DMS 273 (cell line): ENCODE measurements around the gene CACNA1E.

Experiments used
- DNase-seq: peaks from one replicate; lab custom pipeline; 2025; ENCODE audit not compliant: unreplicated experiment; lab: John Stamatoyannopoulos, UW

Gene CACNA1E

DNA sequence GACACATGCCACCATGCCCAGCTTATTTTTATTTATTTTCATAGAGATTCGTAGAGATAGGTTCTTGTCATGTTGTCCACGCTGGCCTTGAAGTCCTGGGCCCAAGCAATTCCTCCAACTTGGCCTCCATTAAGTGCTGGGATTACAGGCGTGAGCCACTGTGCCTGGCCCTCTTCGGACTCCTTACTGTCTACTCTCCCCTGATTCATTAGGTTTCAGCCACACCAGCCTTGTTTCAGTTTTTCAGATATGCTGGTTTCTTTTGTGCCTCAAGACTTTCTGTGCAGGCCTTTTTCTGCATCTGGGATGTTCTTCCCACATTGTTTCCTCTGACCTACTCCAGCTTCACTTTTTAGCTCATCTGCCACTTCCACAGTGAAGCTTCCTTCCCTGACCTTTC, 85.4 kb downstream of the CACNA1E start:
- no peak for DNase-seq

DNA sequence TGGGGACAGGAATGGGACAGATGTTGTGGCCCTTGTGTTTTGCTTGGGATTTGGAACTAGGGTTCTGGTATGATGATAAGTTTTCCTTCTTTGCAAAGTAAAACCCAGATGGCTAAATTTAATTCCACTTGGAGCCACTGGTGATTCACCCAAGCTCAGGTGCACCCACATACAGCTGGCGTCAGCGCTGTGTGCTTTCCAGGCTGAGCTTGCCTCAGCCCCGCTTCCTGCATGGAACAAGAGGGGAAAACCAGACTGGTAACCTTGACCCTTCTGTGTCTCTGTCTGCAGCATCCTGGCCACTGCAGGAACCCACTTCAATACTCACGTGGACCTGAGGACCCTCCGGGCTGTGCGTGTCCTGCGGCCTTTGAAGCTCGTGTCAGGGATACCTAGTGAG, 94.2 kb downstream of the CACNA1E start:
- no peak for DNase-seq

DNA sequence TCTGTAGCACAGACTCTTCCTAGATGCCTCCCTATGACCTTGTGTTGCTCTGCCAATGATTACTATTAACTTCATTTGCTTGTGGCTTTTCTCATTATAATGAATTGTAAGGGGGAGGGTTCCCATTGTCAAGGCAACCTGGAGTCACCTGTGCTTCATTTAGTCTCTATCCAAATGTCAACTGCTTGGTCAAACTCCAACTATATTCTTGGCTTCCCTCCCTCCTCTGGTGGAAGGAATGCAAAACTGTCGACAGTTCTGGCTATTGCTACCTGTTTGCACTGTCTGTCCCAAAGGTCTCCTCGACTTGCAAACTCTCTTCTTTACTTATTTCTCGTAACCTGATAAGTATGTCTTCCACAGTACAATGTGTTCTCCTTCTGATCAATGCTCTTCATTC, 100.3 kb downstream of the CACNA1E start:
- peak; percentile 3 for DNase-seq

DNA sequence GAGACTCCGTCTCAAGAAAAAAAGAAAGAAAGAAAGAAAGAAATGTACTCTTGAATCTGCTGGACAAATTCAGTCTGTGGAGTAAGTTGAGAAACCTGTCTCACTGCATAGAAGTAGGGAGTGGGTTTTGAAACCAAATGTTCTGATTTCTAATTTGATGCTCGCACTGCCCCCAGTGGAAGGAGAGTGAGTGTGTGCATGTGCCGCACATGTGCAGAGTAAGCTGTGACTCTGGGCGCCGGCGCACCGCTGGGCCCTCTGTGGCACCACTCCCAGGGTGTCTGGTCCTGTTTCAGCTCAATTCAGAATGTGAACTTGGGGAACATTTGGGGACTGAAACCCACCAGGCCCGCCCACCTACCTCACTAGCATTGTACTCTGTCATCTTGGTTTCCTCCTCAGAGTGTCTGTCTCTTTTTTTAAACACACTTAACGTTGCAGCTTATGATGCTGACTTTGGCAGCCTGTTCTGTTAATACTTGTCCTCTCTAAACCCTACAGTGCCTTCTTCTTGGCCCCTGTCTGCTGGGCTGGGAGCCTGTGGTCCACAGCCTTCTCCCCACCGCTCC, 104.6 kb downstream of the CACNA1E start:
- peak; percentile 9 for DNase-seq

DNA sequence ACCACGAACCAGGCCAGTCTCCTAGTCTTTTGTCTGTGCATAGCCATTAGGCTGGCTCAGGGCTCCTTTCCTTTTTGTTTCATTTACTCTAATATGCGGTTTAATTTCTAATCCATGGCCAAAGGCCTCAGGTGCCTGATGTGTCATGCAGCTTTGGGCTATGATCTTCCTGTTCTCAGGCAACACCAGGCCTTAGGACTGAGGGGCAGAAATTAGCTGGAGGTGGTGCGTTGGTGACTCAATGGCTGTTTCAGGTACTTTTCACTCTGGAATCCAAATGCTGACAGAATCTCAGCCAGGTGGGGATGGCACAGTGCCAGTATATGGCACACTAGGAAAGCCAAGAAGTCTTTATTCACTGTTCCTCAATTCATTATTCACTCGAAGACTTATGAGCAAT, 105.3 kb downstream of the CACNA1E start:
- no peak for DNase-seq

DNA sequence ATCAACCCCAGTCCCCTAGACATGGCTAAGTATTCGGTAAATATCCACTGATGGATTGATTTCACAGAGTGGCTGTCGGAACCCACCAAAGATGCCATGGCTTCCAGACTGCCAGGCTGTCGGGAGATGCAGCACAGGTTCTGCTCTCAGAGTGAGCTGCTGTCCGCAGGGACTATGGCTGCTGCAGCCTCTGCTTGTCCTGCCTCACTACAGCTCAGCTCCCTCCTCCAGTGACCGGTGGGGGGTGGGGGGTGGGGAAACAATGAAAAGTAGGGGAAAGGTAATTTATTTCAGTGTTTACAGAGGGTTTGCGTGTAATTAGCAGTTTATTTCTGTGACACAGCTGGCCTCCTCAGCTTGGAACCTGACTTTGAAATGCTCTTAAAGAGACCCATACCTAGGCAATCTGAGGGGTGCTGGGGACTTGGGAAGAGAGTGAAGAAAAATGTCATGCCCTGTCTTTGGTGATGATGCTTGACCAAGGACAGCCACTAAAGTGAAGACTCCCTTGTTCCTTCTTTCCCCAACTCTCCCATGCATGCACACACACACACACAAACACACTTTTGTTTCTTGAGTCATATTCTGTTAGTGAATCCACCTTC, 109.0 kb downstream of the CACNA1E start:
- DNase-seq: no peak

DNA sequence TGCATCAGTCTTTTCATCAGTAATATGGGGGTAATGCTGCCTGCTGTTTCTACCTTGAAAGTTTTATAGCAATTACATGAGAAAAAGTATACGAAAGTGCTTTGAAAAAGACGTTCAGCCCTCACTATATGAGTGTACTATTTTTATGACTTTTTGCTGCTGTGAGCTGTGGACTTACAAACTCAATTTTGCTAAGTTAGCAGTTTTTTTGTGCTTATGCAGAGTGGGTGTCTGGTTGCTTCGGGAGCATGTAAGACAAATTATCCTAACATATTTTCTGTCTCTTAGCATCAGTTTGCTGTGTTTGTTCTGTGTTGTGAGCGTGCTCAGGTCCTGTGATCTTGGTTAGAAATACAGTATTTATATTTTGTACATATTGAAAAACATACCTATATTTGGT, 109.7 kb downstream of the CACNA1E start:
- no peak for DNase-seq

DNA sequence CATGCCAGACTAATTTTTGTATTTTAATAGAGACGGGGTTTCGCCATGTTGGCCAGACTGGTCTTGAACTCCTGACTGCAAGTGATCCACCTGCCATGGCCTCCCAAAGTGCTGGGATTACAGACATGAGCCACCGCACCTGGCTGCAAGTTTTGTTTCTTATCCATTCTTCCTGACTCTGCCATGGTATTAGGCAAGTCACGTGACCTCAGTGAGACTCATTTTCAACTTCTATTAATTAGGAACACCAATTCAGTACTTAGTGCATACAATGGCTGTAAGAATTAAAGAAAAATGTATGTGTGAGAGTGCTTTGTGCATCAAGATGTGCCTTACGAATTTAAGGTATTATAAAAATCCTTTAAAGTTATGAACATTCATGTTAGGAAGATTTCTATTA, 111.2 kb downstream of the CACNA1E start:
- DNase-seq: no peak

DNA sequence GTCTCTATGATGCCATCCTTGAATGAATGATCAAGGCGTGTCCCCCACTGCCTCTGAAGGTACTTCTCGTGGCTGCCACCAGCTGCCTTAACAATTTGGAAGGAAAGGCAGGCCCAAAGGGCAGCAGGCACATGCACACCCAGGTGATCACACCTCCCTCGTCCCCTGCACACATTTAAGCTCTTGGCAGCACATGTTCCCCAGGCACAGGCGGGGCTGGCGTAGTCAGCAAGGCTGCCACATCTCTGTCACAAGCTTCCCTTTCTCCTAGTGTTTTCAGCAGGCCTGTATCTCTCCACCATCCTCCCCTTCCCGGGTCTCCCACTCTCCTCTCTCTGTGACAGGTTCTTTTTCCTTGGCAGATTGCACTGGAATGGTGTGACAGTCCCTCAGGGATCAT, 111.9 kb downstream of the CACNA1E start:
- DNase-seq: no peak

DNA sequence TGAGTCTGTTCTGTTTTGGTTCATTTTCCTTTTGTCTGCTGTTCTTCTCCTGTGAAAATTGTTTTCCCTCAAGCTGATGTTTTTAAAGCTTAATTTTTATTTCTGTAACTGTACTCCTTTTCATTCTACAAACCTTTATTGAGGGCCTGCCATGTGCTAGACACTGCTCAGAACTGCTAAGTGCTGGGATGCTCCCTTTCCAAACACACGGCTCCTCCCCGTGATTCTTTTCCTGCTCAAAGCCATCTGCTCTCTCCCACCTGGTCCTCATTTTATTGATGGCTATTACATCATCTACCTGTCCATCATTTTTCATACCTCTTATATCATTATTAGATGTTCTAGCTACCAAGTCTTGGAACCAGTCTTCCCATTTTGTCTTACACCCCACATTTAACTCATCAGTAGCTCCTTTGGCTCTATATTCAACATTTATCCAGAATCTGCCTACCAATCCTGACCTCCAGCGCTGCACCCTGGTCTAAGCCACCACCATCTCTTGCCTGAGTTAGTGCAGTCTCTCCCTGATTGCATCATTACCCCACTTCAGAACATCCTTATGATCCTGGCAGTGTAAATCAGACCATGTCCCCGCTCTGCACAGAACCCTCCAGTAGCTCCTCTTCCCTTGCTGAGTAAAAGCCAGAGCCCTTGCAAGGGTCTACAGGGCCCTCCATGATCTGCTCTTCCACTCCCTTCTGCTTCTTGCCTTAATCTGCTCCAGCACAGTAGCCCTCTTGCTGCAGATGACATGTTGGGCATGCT, 118.1 kb downstream of the CACNA1E start:
- DNase-seq: no peak

DNA sequence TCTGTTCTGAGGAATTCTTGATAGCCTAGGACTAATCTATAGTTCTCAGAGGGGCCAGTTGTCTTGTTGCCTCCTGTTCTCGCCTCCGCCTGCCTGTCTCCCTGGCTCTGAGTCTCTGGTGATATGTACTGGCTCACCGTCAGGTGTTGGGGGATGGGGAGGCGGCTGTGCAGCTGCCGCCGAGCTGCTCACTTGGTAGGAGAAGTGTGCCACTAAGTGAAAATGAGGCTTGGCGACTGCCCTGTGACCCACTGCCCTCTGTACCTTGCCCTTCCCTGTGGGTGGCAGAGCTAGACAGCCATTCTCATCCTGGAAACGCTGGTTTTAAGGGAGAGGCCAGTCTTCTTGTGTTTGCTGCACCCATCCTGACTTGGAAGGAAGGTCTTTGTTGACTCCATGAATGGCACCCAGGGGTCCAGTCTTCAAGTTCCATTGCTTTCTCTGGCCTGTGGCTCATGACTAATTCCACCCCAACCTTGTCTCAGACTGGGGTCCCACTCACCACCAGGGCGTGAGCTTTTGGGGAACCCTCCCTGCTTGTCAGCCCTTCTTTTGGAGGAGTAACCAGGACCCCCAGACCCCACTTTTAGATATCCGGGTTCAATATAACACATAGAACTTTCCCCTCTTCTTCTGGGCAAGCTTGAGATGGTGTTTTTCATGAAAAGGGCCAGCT, 120.6 kb downstream of the CACNA1E start:
- no peak for DNase-seq

DNA sequence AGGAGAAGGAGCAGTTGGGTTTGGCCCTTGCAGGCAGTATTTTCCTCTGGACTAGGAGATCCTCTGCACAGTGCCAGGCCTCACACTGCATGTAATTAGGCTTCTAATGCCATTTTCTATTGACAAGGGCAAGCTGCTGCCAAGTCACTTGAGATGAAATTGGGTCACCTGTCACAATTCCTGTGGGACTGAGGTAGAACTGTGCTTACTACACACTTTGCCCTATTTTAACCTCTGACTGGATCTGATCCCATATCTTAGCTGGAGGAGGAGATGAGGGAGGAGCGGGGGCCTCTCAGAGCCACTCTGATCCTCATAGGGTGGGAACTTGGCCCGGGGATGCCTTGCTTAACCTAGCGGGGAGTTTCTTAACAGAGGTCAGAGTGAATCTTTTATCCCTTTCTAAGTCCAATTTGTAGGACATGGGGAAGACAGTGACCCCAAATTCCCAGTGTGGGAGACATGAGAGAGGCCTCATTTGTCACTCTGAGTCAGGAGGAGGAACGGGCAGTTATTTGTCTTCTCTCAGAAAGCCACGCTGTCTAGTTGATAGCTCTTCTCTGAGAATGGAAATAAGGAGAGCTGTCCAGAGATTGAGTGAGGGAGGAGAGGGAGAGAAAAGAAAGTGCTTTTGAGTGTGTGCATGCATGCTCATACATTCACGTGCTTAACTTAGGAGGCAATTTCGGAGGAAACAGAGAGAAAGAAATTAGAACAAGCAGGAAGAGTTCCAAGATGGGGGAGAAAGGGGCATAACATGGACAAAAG, 121.3 kb downstream of the CACNA1E start:
- DNase-seq: no peak

DNA sequence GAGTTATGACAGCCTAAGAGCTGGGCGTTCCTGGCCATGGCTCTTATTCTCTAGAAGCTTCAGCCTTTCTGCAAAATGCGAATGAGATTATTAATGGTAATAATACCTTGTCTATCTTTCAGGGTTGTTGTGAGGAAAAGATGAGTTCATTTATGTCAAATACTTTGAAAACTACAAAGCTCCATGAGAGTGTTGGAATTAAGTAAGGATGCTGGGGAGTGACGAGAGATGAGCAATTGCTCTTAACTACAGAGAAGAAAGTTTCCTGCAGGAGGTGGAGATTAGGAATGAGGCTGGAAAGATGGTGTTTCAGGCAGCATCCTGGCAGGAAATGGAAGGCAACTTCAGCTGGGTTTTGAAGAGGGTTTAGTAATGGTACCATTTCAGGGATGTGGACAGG, 124.2 kb downstream of the CACNA1E start:
- no peak for DNase-seq

DNA sequence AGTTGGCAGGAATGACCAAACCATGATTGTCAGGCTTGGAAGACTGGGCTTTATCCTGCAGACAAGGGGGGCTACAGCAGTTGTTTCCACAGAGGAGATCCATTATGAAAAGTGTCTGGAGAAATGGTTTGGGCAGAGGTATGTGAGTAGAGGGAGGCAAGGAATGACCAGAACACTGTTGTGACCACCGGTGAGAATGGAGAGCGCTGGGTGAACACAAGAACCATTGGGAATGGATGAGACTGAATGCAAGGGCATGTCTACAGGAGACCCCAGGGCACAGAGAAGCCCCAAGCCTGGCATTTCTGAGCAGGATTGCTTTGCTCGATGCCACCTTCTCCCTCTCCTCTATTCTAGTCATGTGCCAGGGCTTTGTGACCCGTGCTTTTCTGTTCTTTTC, 125.1 kb downstream of the CACNA1E start:
- DNase-seq: no peak

DNA sequence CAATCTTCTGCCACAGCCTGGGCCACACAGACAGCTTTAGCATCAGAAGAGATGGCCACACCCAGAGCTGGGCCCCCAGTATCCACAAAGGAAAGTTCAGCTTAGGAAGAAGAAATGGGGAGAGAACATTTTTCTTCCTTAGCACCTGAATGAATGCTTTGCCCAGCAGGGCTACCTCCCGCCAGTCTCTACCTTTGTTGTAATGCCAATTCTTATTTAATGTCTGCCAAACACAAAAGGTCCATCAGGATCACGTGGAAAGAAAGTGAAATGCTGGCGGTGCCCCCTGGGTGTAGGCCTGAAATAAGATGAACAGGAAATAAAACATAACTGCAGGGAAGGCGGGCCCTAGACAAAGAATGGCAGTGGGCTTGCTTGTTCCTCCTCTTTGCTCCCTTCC, 125.6 kb downstream of the CACNA1E start:
- no peak for DNase-seq

DNA sequence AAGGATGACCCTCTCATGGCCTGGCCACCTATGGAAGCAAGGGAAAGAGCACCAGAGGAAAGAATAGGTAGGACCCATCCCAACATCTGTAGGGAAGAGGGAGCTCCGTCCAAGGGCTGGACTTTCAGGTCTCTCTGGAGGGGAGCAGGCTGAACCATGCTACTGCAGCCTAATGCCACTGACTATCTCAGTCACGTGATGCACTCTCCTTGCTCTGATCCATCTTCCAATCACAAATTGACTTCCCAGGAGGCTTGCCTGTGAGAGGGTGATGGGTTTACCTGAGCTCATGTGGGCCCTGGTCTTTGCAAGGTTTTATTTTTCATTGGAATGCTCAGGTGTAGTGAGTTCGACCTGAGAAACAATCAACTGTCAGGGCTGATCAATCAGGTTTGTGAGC, 128.8 kb downstream of the CACNA1E start:
- no peak for DNase-seq

DNA sequence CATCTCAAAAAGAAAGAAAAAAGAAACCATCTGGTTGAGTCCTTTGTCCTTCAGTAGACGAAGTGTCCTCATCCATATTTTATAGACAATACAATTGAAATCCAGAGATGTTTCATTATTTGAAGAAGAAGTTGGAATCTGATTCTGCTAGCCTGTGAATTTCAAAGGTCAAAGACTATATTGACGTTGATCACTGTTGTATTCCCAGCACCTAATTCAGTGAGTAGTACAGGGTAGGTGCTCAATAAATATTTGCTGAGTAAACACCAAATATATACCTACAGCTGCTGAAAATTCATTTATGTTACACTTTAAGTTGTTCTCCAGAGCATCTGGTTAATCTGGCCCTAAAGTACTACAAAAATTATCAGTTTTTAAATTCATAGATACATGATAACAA, 135.2 kb downstream of the CACNA1E start:
- DNase-seq: no peak

DNA sequence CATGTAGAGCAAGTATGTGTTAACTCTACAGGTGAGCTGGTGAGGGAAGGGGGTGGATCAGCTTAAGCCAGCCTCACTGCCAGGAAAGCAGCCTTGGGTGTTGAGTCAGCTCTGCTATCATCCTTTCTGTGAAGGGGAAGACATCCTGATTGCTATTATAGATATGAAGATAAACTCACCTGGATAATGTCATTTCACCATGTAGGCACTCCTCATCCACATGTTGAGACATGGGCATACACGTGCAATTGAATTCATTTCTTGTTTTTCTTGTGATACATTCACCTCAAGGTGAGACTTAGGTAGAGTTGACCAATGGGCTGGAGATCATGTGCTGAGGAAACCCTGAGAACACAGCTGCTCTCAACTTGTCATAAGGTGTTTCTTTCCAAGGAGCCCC, 136.9 kb downstream of the CACNA1E start:
- no peak for DNase-seq

DNA sequence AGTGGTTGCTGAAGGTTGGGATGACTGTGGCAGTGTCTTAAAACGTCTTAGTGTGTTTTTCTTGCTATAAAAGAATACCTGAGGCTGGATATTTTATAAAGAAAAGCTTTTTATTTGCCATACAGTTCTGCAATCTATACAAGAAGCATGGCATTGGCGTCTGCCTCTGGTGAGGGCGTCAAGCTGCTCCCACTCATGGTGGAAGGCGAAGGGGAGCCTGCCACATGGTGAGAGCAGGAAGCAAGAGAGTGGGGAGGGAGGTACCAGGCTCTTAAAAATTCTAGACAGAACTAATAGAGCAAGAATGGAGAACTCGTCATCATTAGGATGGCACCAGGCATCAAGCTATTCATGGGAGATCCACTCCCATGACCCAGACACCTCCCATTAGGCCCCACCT, 140.5 kb downstream of the CACNA1E start:
- DNase-seq: no peak

DNA sequence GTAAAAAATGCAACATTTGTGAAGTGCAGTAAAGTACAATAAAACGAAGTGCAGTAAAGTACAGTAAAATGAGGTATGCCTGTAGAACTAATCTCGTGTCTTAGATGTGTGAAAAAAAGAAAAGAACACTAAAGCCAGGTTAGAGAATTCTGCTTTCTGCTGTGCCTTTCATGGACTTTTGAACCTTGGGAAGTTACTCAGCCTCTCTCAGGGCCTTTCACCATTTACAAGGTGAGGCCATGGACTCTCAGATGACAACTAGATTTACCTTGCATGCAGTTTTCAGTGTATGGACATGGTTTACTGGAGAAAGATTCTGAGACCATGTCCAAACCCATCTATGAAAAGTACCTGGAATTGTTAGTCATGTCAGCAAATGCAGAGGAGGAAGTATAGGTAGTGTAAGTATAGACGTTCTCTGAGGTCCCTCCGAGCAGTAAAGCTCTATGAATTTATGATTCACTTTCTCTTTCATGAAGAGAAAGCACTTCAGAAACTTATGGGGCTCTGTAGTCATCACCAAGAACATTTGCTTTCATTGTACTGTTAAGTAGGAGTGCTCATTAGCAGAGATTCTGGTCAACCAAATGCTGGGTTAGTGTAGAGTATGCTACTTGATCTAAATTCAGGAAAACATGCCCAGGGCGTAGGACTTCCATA, 143.1 kb downstream of the CACNA1E start:
- no peak for DNase-seq

DNA sequence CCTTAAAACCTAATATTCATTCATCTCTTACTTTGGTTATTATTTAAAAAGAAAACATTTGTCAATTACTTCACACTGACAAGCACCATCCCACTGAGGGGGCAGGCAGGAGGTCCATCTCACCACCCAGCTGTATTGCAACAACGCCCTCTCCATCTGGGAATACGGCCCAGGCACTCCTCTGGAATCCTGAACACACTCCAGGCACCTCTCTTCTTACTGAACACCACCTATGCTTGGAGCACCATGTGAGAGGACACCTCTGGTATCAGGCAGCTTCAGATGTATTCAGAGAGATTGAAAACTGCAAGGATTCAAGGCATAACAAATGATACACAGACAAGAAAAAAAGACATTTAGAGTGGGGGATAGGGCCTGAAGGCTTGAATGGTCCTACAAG, 147.1 kb downstream of the CACNA1E start:
- no peak for DNase-seq
